ENCODE measurements around the gene LZTR1.

Gene LZTR1

GRCh38 chr22:21028277-21029251 lies 46.5 kb downstream of the LZTR1 start:
- no peaks in the 10 kb centered on the region for H3K27me3 ChIP-seq (ENCODE audit: insufficient read depth, low read length, poor library complexity, severe bottlenecking)
- H3K4me3 ChIP-seq (ENCODE audit: low read length, poor library complexity, severe bottlenecking) = no peak overlapping the region
- no peaks in the 10 kb centered on the region for H4K20me1 ChIP-seq (ENCODE audit: insufficient read depth, low read length, poor library complexity, severe bottlenecking)
- no peak overlapping the region for H2AFZ ChIP-seq (ENCODE audit: low read length)
- H3K4me2 ChIP-seq (ENCODE audit: low read depth, low read length, poor library complexity, severe bottlenecking) = no peak overlapping the region
- H3K9me3 ChIP-seq (ENCODE audit: insufficient read depth, low read depth, low read length) = no peaks in the 10 kb centered on the region
- no peaks in the 10 kb centered on the region for H3K36me3 ChIP-seq (ENCODE audit: insufficient read depth, low read length)
- no peak overlapping the region for H3K9ac ChIP-seq (ENCODE audit: low read depth, low read length, poor library complexity, severe bottlenecking)
- TF ChIP-seq CTCF (conservative IDR thresholded peaks at IDR 0.05; ENCODE audit: low read length) = no peak
- TF ChIP-seq EZH2phosphoT487 (IDR thresholded peaks at IDR 0.05; ENCODE audit: borderline replicate concordance) = no peak
- no peaks in the 10 kb centered on the region for H3F3A ChIP-seq (ENCODE audit: low read depth)
- peaks cover 10% of the 10 kb centered on the region for H3K4me1 ChIP-seq (ENCODE audit: insufficient read depth, low read length, poor library complexity, severe bottlenecking)
- no peaks in the 10 kb centered on the region for H3K9me2 ChIP-seq (replicated peaks; ENCODE audit: low read depth, low read length)
- H3K79me2 ChIP-seq (ENCODE audit: insufficient read depth, low read length) = no peaks in the 10 kb centered on the region

GRCh38 chr22:21029486-21030025 lies 47.5 kb downstream of the LZTR1 start:
- peaks cover 10% of the 10 kb centered on the region for H3K4me1 ChIP-seq (ENCODE audit: insufficient read depth, low read length, poor library complexity, severe bottlenecking)
- no peak overlapping the region for H3K4me2 ChIP-seq (ENCODE audit: low read depth, low read length, poor library complexity, severe bottlenecking)
- H3K36me3 ChIP-seq (ENCODE audit: insufficient read depth, low read length) = no peaks in the 10 kb centered on the region
- no peaks in the 10 kb centered on the region for H3F3A ChIP-seq (ENCODE audit: low read depth)
- no peaks in the 10 kb centered on the region for H3K79me2 ChIP-seq (ENCODE audit: insufficient read depth, low read length)
- no peak overlapping the region for H2AFZ ChIP-seq (ENCODE audit: low read length)
- no peaks in the 10 kb centered on the region for H4K20me1 ChIP-seq (ENCODE audit: insufficient read depth, low read length, poor library complexity, severe bottlenecking)
- H3K4me3 ChIP-seq (ENCODE audit: low read length, poor library complexity, severe bottlenecking) = no peak overlapping the region
- TF ChIP-seq CTCF (conservative IDR thresholded peaks at IDR 0.05; ENCODE audit: low read length) (no peak), EZH2phosphoT487 (IDR thresholded peaks at IDR 0.05; ENCODE audit: borderline replicate concordance) (no peak)
- no peaks in the 10 kb centered on the region for H3K9me2 ChIP-seq (replicated peaks; ENCODE audit: low read depth, low read length)
- no peaks in the 10 kb centered on the region for H3K27me3 ChIP-seq (ENCODE audit: insufficient read depth, low read length, poor library complexity, severe bottlenecking)
- no peaks in the 10 kb centered on the region for H3K9me3 ChIP-seq (ENCODE audit: insufficient read depth, low read depth, low read length)
- H3K9ac ChIP-seq (ENCODE audit: low read depth, low read length, poor library complexity, severe bottlenecking) = no peak overlapping the region

GRCh38 chr22:21030032-21030431 lies 47.9 kb downstream of the LZTR1 start:
- no peaks in the 10 kb centered on the region for H4K20me1 ChIP-seq (ENCODE audit: insufficient read depth, low read length, poor library complexity, severe bottlenecking)
- H3K9ac ChIP-seq (ENCODE audit: low read depth, low read length, poor library complexity, severe bottlenecking) = no peak overlapping the region
- H3K4me3 ChIP-seq (ENCODE audit: low read length, poor library complexity, severe bottlenecking) = no peak overlapping the region
- H3F3A ChIP-seq (ENCODE audit: low read depth) = no peaks in the 10 kb centered on the region
- no peak overlapping the region for H2AFZ ChIP-seq (ENCODE audit: low read length)
- no peak for TF ChIP-seq CTCF (conservative IDR thresholded peaks at IDR 0.05; ENCODE audit: low read length)
- TF ChIP-seq EZH2phosphoT487 (IDR thresholded peaks at IDR 0.05; ENCODE audit: borderline replicate concordance) = no peak
- H3K9me2 ChIP-seq (replicated peaks; ENCODE audit: low read depth, low read length) = no peaks in the 10 kb centered on the region
- H3K79me2 ChIP-seq (ENCODE audit: insufficient read depth, low read length) = no peaks in the 10 kb centered on the region
- no peaks in the 10 kb centered on the region for H3K36me3 ChIP-seq (ENCODE audit: insufficient read depth, low read length)
- no peaks in the 10 kb centered on the region for H3K9me3 ChIP-seq (ENCODE audit: insufficient read depth, low read depth, low read length)
- H3K4me2 ChIP-seq (ENCODE audit: low read depth, low read length, poor library complexity, severe bottlenecking) = no peak overlapping the region
- H3K27me3 ChIP-seq (ENCODE audit: insufficient read depth, low read length, poor library complexity, severe bottlenecking) = no peaks in the 10 kb centered on the region
- H3K4me1 ChIP-seq (ENCODE audit: insufficient read depth, low read length, poor library complexity, severe bottlenecking) = peaks cover 9% of the 10 kb centered on the region
